ENCODE results near the gene IGFBP4. TPM values are rescaled to one million over a fixed set of nuclear protein-coding genes. Genes with fewer than 3 reads are reported as not detected.

IGFBP4 gene
- total and polyA plus RNA-seq, 2 of the 13 experiments (the other 11 are each of a cell fraction or from before 2014, with no cell fraction given), result 4.1 to 49.0 TPM

DNA sequence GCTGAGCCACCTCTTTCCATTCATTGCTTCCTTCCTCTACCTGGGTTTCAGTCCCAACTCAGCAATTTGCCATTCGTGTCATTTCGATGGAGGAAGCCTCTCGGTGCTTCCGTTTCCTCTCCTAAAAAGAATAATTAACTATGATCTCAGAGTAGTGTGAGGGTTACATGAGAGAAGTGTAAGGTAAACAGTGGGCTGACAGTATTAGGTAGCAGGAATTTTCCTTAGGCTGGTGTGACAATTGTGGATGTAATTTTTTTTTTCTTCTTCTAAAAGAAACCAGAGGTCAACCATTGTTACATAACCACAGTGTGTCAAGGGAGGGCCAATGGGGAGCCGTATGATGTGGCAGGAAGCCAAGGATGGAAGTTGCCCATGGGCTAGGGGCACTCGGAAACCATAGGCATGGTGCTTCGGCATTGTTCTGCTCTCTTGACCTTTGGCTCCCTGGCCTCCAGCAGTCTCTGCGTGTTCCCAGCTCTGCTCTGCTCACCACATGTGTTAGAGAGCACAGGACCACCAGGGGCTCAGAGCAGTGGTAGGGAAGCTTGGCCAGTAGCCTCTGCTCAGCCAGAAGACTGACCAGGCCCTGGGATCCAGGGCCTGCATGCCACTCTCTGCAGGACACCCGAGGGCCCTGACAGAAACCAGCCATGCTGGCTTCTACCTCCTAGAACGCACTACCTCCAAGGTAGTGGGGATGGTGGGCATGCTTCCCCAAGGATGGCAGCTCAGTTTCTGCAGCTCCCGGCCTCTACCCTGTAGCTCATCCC lies 23.5 kb upstream of the IGFBP4 start (continued):
- TF ChIP-seq SP5 (CRISPR knock-in tag; IDR thresholded peaks at IDR 0.05; ENCODE audit: borderline replicate concordance, low read depth), result no peak
- TF ChIP-seq MAFF (IDR thresholded peaks at IDR 0.05; ENCODE audit: low read depth, low read length), result 0 out of 2 replicates have a peak, but pooled peaks have one; percentile 33
- TF ChIP-seq HOXA9 (CRISPR knock-in tag; IDR thresholded peaks at IDR 0.05; ENCODE audit: borderline replicate concordance), result no peak
- TF ChIP-seq IRX3 (CRISPR knock-in tag; IDR thresholded peaks at IDR 0.05; ENCODE audit: borderline replicate concordance, low read depth), result no peak
- TF ChIP-seq, protein P1, sequence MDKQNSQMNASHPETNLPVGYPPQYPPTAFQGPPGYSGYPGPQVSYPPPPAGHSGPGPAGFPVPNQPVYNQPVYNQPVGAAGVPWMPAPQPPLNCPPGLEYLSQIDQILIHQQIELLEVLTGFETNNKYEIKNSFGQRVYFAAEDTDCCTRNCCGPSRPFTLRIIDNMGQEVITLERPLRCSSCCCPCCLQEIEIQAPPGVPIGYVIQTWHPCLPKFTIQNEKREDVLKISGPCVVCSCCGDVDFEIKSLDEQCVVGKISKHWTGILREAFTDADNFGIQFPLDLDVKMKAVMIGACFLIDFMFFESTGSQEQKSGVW (CRISPR knock-in tag; IDR thresholded peaks at IDR 0.05; ENCODE audit: borderline replicate concordance), result no peak
- no peak for TF ChIP-seq SRSF9 (IDR thresholded peaks at IDR 0.05; ENCODE audit: borderline replicate concordance, insufficient read depth, low read depth, low read length, poor library complexity, severe bottlenecking)
- peak; percentile 79 for TF ChIP-seq DPF2 (CRISPR knock-in tag; IDR thresholded peaks at IDR 0.05; ENCODE audit: borderline replicate concordance, low read depth)
- no peak for TF ChIP-seq TMF1 (CRISPR knock-in tag; IDR thresholded peaks at IDR 0.05; ENCODE audit: low read depth)
- no peak for TF ChIP-seq IKZF1 (IDR thresholded peaks at IDR 0.05)
- peak; percentile 90 to 95 for TF ChIP-seq NR2F1 (CRISPR knock-in tag; IDR thresholded peaks at IDR 0.05)
- TF ChIP-seq TBX2 (CRISPR knock-in tag; IDR thresholded peaks at IDR 0.05; ENCODE audit: borderline replicate concordance), result peak; percentile 96
- 0 out of 2 replicates have a peak, but pooled peaks have one; percentile 60 for TF ChIP-seq KDM6A (CRISPR knock-in tag; IDR thresholded peaks at IDR 0.05; ENCODE audit: low read depth)
- peak; percentile 89 for TF ChIP-seq HDAC1 (CRISPR knock-in tag; IDR thresholded peaks at IDR 0.05)
- TF ChIP-seq BORCS8-MEF2B (CRISPR knock-in tag; IDR thresholded peaks at IDR 0.05), result no peak; the same call in 1 of the 2 replicates
- TF ChIP-seq, protein P2, sequence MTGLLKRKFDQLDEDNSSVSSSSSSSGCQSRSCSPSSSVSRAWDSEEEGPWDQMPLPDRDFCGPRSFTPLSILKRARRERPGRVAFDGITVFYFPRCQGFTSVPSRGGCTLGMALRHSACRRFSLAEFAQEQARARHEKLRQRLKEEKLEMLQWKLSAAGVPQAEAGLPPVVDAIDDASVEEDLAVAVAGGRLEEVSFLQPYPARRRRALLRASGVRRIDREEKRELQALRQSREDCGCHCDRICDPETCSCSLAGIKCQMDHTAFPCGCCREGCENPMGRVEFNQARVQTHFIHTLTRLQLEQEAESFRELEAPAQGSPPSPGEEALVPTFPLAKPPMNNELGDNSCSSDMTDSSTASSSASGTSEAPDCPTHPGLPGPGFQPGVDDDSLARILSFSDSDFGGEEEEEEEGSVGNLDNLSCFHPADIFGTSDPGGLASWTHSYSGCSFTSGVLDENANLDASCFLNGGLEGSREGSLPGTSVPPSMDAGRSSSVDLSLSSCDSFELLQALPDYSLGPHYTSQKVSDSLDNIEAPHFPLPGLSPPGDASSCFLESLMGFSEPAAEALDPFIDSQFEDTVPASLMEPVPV (CRISPR knock-in tag; IDR thresholded peaks at IDR 0.05), result 0 out of 2 replicates have a peak, but pooled peaks have one; percentile 32
- no peak for TF ChIP-seq SETDB1 (CRISPR knock-in tag; IDR thresholded peaks at IDR 0.05; ENCODE audit: borderline replicate concordance)
- TF ChIP-seq SYNCRIP (IDR thresholded peaks at IDR 0.05; ENCODE audit: insufficient read depth, low read depth, low read length), result no peak
- TF ChIP-seq SNAPC2 (CRISPR knock-in tag; IDR thresholded peaks at IDR 0.05), result peak; percentile 78
- peak; percentile 72 for TF ChIP-seq KMT2B (CRISPR knock-in tag; IDR thresholded peaks at IDR 0.05)
- peak; percentile 55 for TF ChIP-seq TEAD3 (CRISPR knock-in tag; optimal IDR thresholded peaks at IDR 0.05; ENCODE audit: borderline replicate concordance)
- TF ChIP-seq ZNF468 (CRISPR knock-in tag; IDR thresholded peaks at IDR 0.05), result no peak
- TF ChIP-seq WIZ (CRISPR knock-in tag; IDR thresholded peaks at IDR 0.05), result no peak
- TF ChIP-seq ZNF224 (CRISPR knock-in tag; IDR thresholded peaks at IDR 0.05), result no peak

Data from HepG2 (cell line).